Measurements from ENCODE around the gene BAZ1A.

DNA sequence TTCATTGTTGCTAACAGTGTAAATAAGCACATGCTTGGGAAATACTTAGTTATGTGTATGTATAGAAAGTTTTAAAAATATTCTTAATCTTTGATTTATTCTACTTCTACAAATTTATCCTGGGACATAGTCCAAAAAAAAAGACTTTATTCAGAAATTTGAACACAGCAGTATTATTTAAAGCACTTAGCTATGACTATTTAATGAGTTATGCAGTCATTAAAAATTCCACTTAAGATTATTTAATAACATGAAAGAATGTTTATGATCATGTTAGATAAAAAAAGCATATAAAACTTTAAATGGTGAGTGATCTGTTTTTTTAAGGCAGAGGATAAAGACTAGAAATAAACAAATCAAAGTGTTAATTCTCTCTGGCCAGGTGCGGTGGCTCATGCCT lies 78.3 kb downstream of the BAZ1A start:
- TF ChIP-seq POLR2A (IDR thresholded peaks at IDR 0.05; ENCODE audit: borderline replicate concordance, extremely low read depth, insufficient read depth, insufficient read length) (no peak), ELF1 (IDR thresholded peaks at IDR 0.05; ENCODE audit: borderline replicate concordance, low read depth) (no peak), CEBPB (IDR thresholded peaks at IDR 0.05; ENCODE audit: low read depth) (no peak), EZH2 (IDR thresholded peaks at IDR 0.05) (no peak), FOSL1 (IDR thresholded peaks at IDR 0.05; ENCODE audit: low read depth) (no peak), CBX3 (IDR thresholded peaks at IDR 0.05; ENCODE audit: low read depth) (no peak)
- TF ChIP-seq, protein P1, sequence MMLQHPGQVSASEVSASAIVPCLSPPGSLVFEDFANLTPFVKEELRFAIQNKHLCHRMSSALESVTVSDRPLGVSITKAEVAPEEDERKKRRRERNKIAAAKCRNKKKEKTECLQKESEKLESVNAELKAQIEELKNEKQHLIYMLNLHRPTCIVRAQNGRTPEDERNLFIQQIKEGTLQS (IDR thresholded peaks at IDR 0.05) = no peak
- TF ChIP-seq, protein P2, sequence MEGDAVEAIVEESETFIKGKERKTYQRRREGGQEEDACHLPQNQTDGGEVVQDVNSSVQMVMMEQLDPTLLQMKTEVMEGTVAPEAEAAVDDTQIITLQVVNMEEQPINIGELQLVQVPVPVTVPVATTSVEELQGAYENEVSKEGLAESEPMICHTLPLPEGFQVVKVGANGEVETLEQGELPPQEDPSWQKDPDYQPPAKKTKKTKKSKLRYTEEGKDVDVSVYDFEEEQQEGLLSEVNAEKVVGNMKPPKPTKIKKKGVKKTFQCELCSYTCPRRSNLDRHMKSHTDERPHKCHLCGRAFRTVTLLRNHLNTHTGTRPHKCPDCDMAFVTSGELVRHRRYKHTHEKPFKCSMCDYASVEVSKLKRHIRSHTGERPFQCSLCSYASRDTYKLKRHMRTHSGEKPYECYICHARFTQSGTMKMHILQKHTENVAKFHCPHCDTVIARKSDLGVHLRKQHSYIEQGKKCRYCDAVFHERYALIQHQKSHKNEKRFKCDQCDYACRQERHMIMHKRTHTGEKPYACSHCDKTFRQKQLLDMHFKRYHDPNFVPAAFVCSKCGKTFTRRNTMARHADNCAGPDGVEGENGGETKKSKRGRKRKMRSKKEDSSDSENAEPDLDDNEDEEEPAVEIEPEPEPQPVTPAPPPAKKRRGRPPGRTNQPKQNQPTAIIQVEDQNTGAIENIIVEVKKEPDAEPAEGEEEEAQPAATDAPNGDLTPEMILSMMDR (IDR thresholded peaks at IDR 0.05 in 2 of 3, conservative IDR thresholded peaks at IDR 0.05 in 1 of 3; ENCODE audit: borderline replicate concordance in 1 of 3, insufficient read depth in 1 of 3, low read depth in 2 of 3, low read length in 2 of 3) = no peak
- TF ChIP-seq, protein P3, sequence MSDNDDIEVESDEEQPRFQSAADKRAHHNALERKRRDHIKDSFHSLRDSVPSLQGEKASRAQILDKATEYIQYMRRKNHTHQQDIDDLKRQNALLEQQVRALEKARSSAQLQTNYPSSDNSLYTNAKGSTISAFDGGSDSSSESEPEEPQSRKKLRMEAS (IDR thresholded peaks at IDR 0.05) = no peak

Data from HCT116 (cell line).